PC-3 (cell line): ENCODE measurements around the gene GMDS. TPM values are rescaled to one million over a fixed set of nuclear protein-coding genes. Genes with fewer than 3 reads are reported as not detected.

ENCODE experiments used
- ATAC-seq: fragments of 200-7000 bp; cut with Tn5 transposase; 2 replicates; pipeline ENCODE4 v1.9.1; 2020; ENCODE audit warnings: mild to moderate bottlenecking, moderate library complexity
- BruUV-seq: library from RNA; stranded (reverse); fragments of 400-500 nt; replicated peaks from 2 replicates; lab custom pipeline; 2021; lab: Mats Ljungman, UMichigan
- CTCF ChIA-PET: fragments of 300-600 bp; sonication (Branson Sonifier 250); formaldehyde crosslinking; loops from one replicate; lab custom pipeline; 2022; ENCODE audit warnings: antibody characterized with exemption; lab: Charles Lee
- POLR2A ChIA-PET: fragments of 300-600 bp; sonication (Branson Sonifier 250); formaldehyde crosslinking; loops from one replicate; lab custom pipeline; 2022; ENCODE audit warnings: antibody characterized with exemption; ENCODE audit not compliant: unreplicated experiment; lab: Charles Lee
- DNase-seq: peaks from one replicate; pipeline ENCODE4 v3.0.0-alpha.2; 2015
- H2AFZ ChIP-seq: fragments of 300-600 bp; sonication (generic); 2 replicates; pipeline ENCODE4 v1.6.0; 2016; ENCODE audit warnings: antibody characterized with exemption, low read length
- H3F3A ChIP-seq: fragments of 300-600 bp; sonication (generic); one replicate; pipeline ENCODE4 v1.6.0; 2017; ENCODE audit warnings: antibody characterized with exemption, low read length, control low read depth, mild to moderate bottlenecking; ENCODE audit not compliant: unreplicated experiment
- H3K27ac ChIP-seq: fragments of 300-600 bp; sonication (generic); 2 replicates; pipeline ENCODE4 v1.5.1; 2016; ENCODE audit warnings: mild to moderate bottlenecking, low read length
- H3K27me3 ChIP-seq: fragments of 300-600 bp; sonication (generic); 2 replicates; pipeline ENCODE4 v1.6.1; 2016; ENCODE audit warnings: low read length, mixed read lengths
- H3K36me3 ChIP-seq: fragments of 300-600 bp; sonication (generic); 2 replicates; pipeline ENCODE4 v1.6.1; 2016; ENCODE audit warnings: low read depth, mixed run types, low read length, mixed read lengths
- H3K4me1 ChIP-seq: fragments of 300-600 bp; sonication (generic); 2 replicates; pipeline ENCODE4 v1.5.1; 2016; ENCODE audit warnings: low read length; ENCODE audit not compliant: insufficient read depth
- H3K4me2 ChIP-seq: fragments of 300-600 bp; sonication (generic); 2 replicates; pipeline ENCODE4 v1.6.0; 2016; ENCODE audit warnings: low read length
- H3K4me3 ChIP-seq: fragments of 300-600 bp; sonication (generic); 2 replicates; pipeline ENCODE4 v1.5.1; 2016; ENCODE audit warnings: mild to moderate bottlenecking, low read length, mixed read lengths
- H3K79me2 ChIP-seq: fragments of 300-600 bp; sonication (generic); 2 replicates; pipeline ENCODE4 v1.6.1; 2017; ENCODE audit warnings: low read length, mixed read lengths
- H3K9ac ChIP-seq: fragments of 300-600 bp; sonication (generic); 2 replicates; pipeline ENCODE4 v1.6.0; 2016; ENCODE audit warnings: mild to moderate bottlenecking, low read length
- H3K9me2 ChIP-seq: fragments of 300-600 bp; sonication (generic); replicated peaks from 2 replicates; pipeline ENCODE4 v1.6.1; 2016; ENCODE audit warnings: mixed run types, low read length, mixed read lengths
- H3K9me3 ChIP-seq: fragments of 300-600 bp; sonication (generic); 2 replicates; pipeline ENCODE4 v1.6.1; 2016; ENCODE audit warnings: low read length, mixed read lengths
- H4K20me1 ChIP-seq: fragments of 300-600 bp; sonication (generic); 2 replicates; pipeline ENCODE4 v1.6.1; 2016; ENCODE audit warnings: low read length, mixed read lengths
- CTCF ChIP-seq: fragments of 300-600 bp; sonication (generic); conservative IDR thresholded peaks from 2 replicates; pipeline ENCODE4 v1.5.1; 2017; ENCODE audit warnings: antibody characterized with exemption, low read depth, mild to moderate bottlenecking, low read length
- EZH2 ChIP-seq: fragments of 300-600 bp; sonication (generic); IDR thresholded peaks from one replicate; pipeline ENCODE4 v1.6.1; 2017; ENCODE audit warnings: antibody characterized with exemption, mild to moderate bottlenecking, low read length; ENCODE audit not compliant: unreplicated experiment
- EZH2phosphoT487 ChIP-seq: fragments of 300-600 bp; sonication (generic); IDR thresholded peaks from 2 replicates; pipeline ENCODE4 v1.6.1; 2018; ENCODE audit warnings: mild to moderate bottlenecking, antibody characterized with exemption, low read length, borderline replicate concordance
- intact Hi-C: fragments of 100-400 bp; cut with micrococcal nuclease; formaldehyde crosslinking; loops from 2 replicates; pipeline ENCODE4 v1.9.0; 2023
- total RNA-seq: library from RNA; depleted of rRNA; stranded (reverse); fragments of >200 nt; gene quantifications from 2 replicates; pipeline ENCODE4 v1.2.3, GENCODE V29; 2014

Gene GMDS
- total RNA-seq, 1 experiment from 2014 or later: 18.3 TPM

GRCh38 chr6:1971612-1972011 is 273.8 kb downstream of the GMDS start:
- no peaks in the 10 kb centered on the region for H3F3A ChIP-seq
- H3K9ac ChIP-seq: no peak overlapping the region
- H3K4me3 ChIP-seq: no peak overlapping the region
- no peaks in the 10 kb centered on the region for H3K9me3 ChIP-seq
- no peaks in the 10 kb centered on the region for H3K36me3 ChIP-seq
- POLR2A ChIA-PET: no interaction called here
- ATAC-seq (no peak), DNase-seq (no peak)
- no peaks in the 10 kb centered on the region for H3K4me1 ChIP-seq
- H3K79me2 ChIP-seq: no peaks in the 10 kb centered on the region
- intact Hi-C loops: no loop called here
- H2AFZ ChIP-seq: no peak overlapping the region
- no peak for TF ChIP-seq EZH2
- TF ChIP-seq CTCF: no peak
- no peak for TF ChIP-seq EZH2phosphoT487
- CTCF ChIA-PET: no interaction called here
- BruUV-seq: no TSS peak
- no peak overlapping the region for H3K27ac ChIP-seq
- no peaks in the 10 kb centered on the region for H4K20me1 ChIP-seq
- H3K4me2 ChIP-seq: no peak overlapping the region
- H3K9me2 ChIP-seq: no peaks in the 10 kb centered on the region
- H3K27me3 ChIP-seq: no peaks in the 10 kb centered on the region

GRCh38 chr6:1970151-1970561 is 275.2 kb downstream of the GMDS start:
- Histone ChIP-seq H4K20me1 (no peaks in the 10 kb centered on the region), H3K9ac (no peak overlapping the region), H3K4me3 (no peak overlapping the region), H3K27me3 (no peaks in the 10 kb centered on the region), H3K79me2 (no peaks in the 10 kb centered on the region), H3F3A (no peaks in the 10 kb centered on the region), H3K9me3 (no peaks in the 10 kb centered on the region), H3K4me1 (no peaks in the 10 kb centered on the region), H3K27ac (no peak overlapping the region), H3K4me2 (no peak overlapping the region), H3K36me3 (no peaks in the 10 kb centered on the region), H2AFZ (no peak overlapping the region), H3K9me2 (no peaks in the 10 kb centered on the region)
- DNase-seq: no peak
- no TSS peak for BruUV-seq
- ChIA-PET POLR2A (no interaction called here), CTCF (no interaction called here)
- no peak for ATAC-seq
- intact Hi-C loops: no loop called here
- TF ChIP-seq CTCF (no peak), EZH2phosphoT487 (no peak), EZH2 (no peak)

DNA sequence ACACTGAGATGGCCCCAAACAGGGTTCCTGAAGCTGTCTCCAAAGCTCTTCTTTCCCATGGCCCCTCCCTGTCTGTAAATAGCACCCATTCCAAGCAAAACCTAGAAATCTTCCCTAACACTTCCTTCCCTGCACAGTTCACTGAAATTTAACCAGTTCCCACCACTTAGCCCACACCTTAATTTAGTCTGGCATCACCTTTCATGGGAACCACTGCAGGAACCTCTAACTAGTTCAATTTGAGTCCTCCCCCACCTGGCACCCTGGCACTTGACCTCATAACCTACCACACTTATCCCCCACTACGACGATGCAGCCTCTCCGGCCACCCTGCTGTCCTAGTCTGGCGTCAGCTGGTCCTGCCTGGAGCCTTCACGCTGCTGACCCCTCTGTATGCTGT is 278.7 kb downstream of the GMDS start:
- Histone ChIP-seq H3K9me3 (no peaks in the 10 kb centered on the region), H3K4me2 (no peak overlapping the region), H4K20me1 (no peaks in the 10 kb centered on the region), H3K27me3 (no peaks in the 10 kb centered on the region), H3K4me3 (no peak overlapping the region), H3K9ac (no peak overlapping the region), H3K79me2 (no peaks in the 10 kb centered on the region), H3K36me3 (no peaks in the 10 kb centered on the region), H2AFZ (no peak overlapping the region), H3K27ac (no peak overlapping the region), H3K4me1 (no peaks in the 10 kb centered on the region), H3K9me2 (no peaks in the 10 kb centered on the region), H3F3A (no peaks in the 10 kb centered on the region)
- BruUV-seq: no TSS peak
- ATAC-seq (no peak), DNase-seq (no peak)
- ChIA-PET POLR2A (no interaction called here), CTCF (no interaction called here)
- TF ChIP-seq EZH2 (no peak), CTCF (no peak), EZH2phosphoT487 (no peak)
- intact Hi-C loops: no loop called here
